Lower leg skin (tissue), 4 donors: ENCODE data around the gene SON. TPM values are rescaled to one million over a fixed set of nuclear protein-coding genes. Genes with fewer than 3 reads are reported as not detected.

Experiments used
- DNase-seq, 2 donors: peaks; one replicate each; pipeline ENCODE4 v3.0.0-alpha.2; 2019; ENCODE audit warnings: low spot score in 2 of 2
- H3K4me3 ChIP-seq: fragments of 200-600 bp; sonication (generic); 2 replicates; pipeline ENCODE4 v1.5.1; 2017; ENCODE audit warnings: mild to moderate bottlenecking, low read depth; ENCODE audit not compliant: poor library complexity, severe bottlenecking
- CTCF ChIP-seq, 3 donors: fragments of 450-650 bp; IDR thresholded peaks; one replicate each; pipeline ENCODE4 v1.5.1; 2016; ENCODE audit warnings: antibody characterized with exemption in 3 of 3, mild to moderate bottlenecking in 3 of 3, moderate library complexity in 2 of 3
- POLR2A ChIP-seq, 2 donors: fragments of 450-650 bp; IDR thresholded peaks; one replicate each; pipeline ENCODE4 v1.6.1; 2016 to 2017; ENCODE audit warnings: antibody characterized with exemption in 2 of 2, mild to moderate bottlenecking in 1 of 2, moderate library complexity in 1 of 2
- WGBS, 2 donors: methylation state at CpG; one replicate each; pipeline ENCODE4 v1.1.5; 2018; 5-methylcytosine and 5-hydroxymethylcytosine counted together
- intact Hi-C: fragments of 100-400 bp; cut with DNase I; formaldehyde crosslinking; loops from one replicate; pipeline ENCODE4 v1.15.0; 2023; ENCODE audit warnings: low total_unique reads
- total RNA-seq, 4 donors: library from RNA; depleted of rRNA; stranded (reverse); fragments of >200 nt; gene quantifications; one replicate each; pipeline ENCODE4 v1.1.0, GENCODE V29; 2016

The SON gene
- total RNA-seq, 4 donors from 2014 or later: 199 to 314 (median 256) TPM

- WGBS, 2 donors: 95 to 97% methylated on average over 21 to 23 of the region's 23 CpGs
- no peak for DNase-seq
- intact Hi-C loops: no loop called here
- TF ChIP-seq CTCF (IDR thresholded peaks at IDR 0.05): no peak
- TF ChIP-seq POLR2A (IDR thresholded peaks at IDR 0.05): no peak
- no peak overlapping the region for H3K4me3 ChIP-seq
Observed at GRCh38 chr21:33550772-33551660, 8.2 kb downstream of the SON start.

- DNase-seq: no peak
- TF ChIP-seq POLR2A (IDR thresholded peaks at IDR 0.05) (no peak), CTCF (IDR thresholded peaks at IDR 0.05) (no peak)
- no peak overlapping the region for H3K4me3 ChIP-seq
- intact Hi-C loops: no loop called here
- 95 to 100% methylated on average over 1 to 2 of the region's 2 CpGs for WGBS, 2 donors
Observed at GRCh38 chr21:33551664-33552063, 8.8 kb downstream of the SON start.

GRCh38 chr21:33552093-33552998 lies 9.5 kb downstream of the SON start:
- H3K4me3 ChIP-seq: no peak overlapping the region
- TF ChIP-seq CTCF (IDR thresholded peaks at IDR 0.05): no peak
- no peak for TF ChIP-seq POLR2A (IDR thresholded peaks at IDR 0.05)
- DNase-seq: no peak
- 97 to 99% methylated on average over 24 of the region's 24 CpGs for WGBS, 2 donors
- intact Hi-C loops: no loop called here

GRCh38 chr21:33552999-33553598 lies 10.3 kb downstream of the SON start:
- TF ChIP-seq CTCF (IDR thresholded peaks at IDR 0.05) (no peak), POLR2A (IDR thresholded peaks at IDR 0.05) (no peak)
- WGBS, 2 donors: 97 to 98% methylated on average over 11 to 12 of the region's 12 CpGs

GRCh38 chr21:33554236-33554981 lies 11.6 kb downstream of the SON start:
- WGBS, 2 donors: 92 to 95% methylated on average over 18 of the region's 18 CpGs
- TF ChIP-seq POLR2A (IDR thresholded peaks at IDR 0.05) (no peak), CTCF (IDR thresholded peaks at IDR 0.05) (no peak)
- DNase-seq: no peak
- intact Hi-C loops: no loop called here
- H3K4me3 ChIP-seq: no peak overlapping the region

More at GRCh38 chr21:33552999-33553598, 10.3 kb downstream of the SON start:
- DNase-seq: no peak
- no peak overlapping the region for H3K4me3 ChIP-seq
- intact Hi-C loops: no loop called here
